HG02623 (cell line): ENCODE measurements around the gene SMIM1.

Experiments
- ATAC-seq: cut with Tn5 transposase; IDR thresholded peaks from one replicate; pipeline ENCODE4 v1.9.1; 2021; ENCODE audit warnings: moderate library complexity; ENCODE audit not compliant: unreplicated experiment

Gene SMIM1

GRCh38 chr1:3753656-3754454 lies 18.7 kb upstream of the SMIM1 start:
- no peak for ATAC-seq

- ATAC-seq = no peak
Measured at GRCh38 chr1:3756394-3756793, 16.2 kb upstream of the SMIM1 start.

- ATAC-seq = no peak
Measured at GRCh38 chr1:3759164-3759563, 13.4 kb upstream of the SMIM1 start.

- no peak for ATAC-seq
Measured at GRCh38 chr1:3759796-3760195, 12.8 kb upstream of the SMIM1 start.

GRCh38 chr1:3761296-3762010 lies 11.1 kb upstream of the SMIM1 start:
- no peak for ATAC-seq

- ATAC-seq = no peak
Measured at GRCh38 chr1:3762151-3762872, 10.2 kb upstream of the SMIM1 start.

- no peak for ATAC-seq
Measured at GRCh38 chr1:3762873-3763228, 9.7 kb upstream of the SMIM1 start.

- ATAC-seq = no peak
Measured at GRCh38 chr1:3763351-3764125, 9.0 kb upstream of the SMIM1 start.

- ATAC-seq = no peak
Measured at GRCh38 chr1:3767328-3767925, 5.1 kb upstream of the SMIM1 start.

- no peak for ATAC-seq
Measured at GRCh38 chr1:3768811-3769390, 3.6 kb upstream of the SMIM1 start.

- ATAC-seq = no peak
Measured at GRCh38 chr1:3770047-3770765, 2.3 kb upstream of the SMIM1 start.

GRCh38 chr1:3771108-3772026 lies 1.2 kb upstream of the SMIM1 start:
- no peak for ATAC-seq

GRCh38 chr1:3772027-3772714 lies 378 bp upstream of the SMIM1 start:
- ATAC-seq = peak; percentile 57

GRCh38 chr1:3773572-3774275 lies 1.2 kb downstream of the SMIM1 start:
- ATAC-seq = no peak

- no peak for ATAC-seq
Measured at GRCh38 chr1:3774276-3774945, 1.9 kb downstream of the SMIM1 start.

GRCh38 chr1:3774946-3775489 lies 2.5 kb downstream of the SMIM1 start:
- ATAC-seq = no peak
